K562 (cell line): ENCODE data around the gene AMN1. TPM values are rescaled to one million over a fixed set of nuclear protein-coding genes. Genes with fewer than 3 reads are reported as not detected.
A peak's percentile ranks its signal among the peaks of the same experiment; 100 is the strongest.

Source experiments
- ADNP ChIP-seq: fragments of 200-800 bp; sonication (Bioruptor generic); IDR thresholded peaks from 2 replicates; pipeline ENCODE4 v1.6.1; 2016; ENCODE audit warnings: missing genetic modification characterization, missing compliant biosample characterization
- BCL6 ChIP-seq: fragments of 250-450 bp; sonication (Bioruptor Pico); IDR thresholded peaks from 2 replicates; pipeline ENCODE4 v1.4.0; 2020
- DMBX1 ChIP-seq: fragments of 250-450 bp; sonication (Bioruptor Pico); IDR thresholded peaks from 2 replicates; pipeline ENCODE4 v1.8.0; 2022; ENCODE audit warnings: inconsistent platforms, mild to moderate bottlenecking, moderate library complexity, borderline replicate concordance
- MGA ChIP-seq: fragments of 450-650 bp; IDR thresholded peaks from 2 replicates; pipeline ENCODE4 v1.6.1; 2016; ENCODE audit warnings: mild to moderate bottlenecking, moderate library complexity
- MIER1 ChIP-seq: fragments of 450-650 bp; IDR thresholded peaks from 2 replicates; pipeline ENCODE4 v1.6.1; 2016; ENCODE audit warnings: antibody characterized with exemption, mild to moderate bottlenecking, low read depth
- MTF1 ChIP-seq: fragments of 250-450 bp; sonication (Bioruptor Pico); IDR thresholded peaks from 2 replicates; pipeline ENCODE4 v1.9.0; 2021; ENCODE audit warnings: moderate library complexity, mild to moderate bottlenecking, inconsistent platforms, borderline replicate concordance
- NFIX ChIP-seq: fragments of 250-450 bp; sonication (Bioruptor Pico); IDR thresholded peaks from 2 replicates; pipeline ENCODE4 v1.4.0; 2020; ENCODE audit warnings: low read depth, mild to moderate bottlenecking, moderate library complexity
- PTRF ChIP-seq: fragments of 450-650 bp; IDR thresholded peaks from 2 replicates; pipeline ENCODE4 v1.6.1; 2016; ENCODE audit warnings: mild to moderate bottlenecking, missing genetic modification characterization, missing compliant biosample characterization
- RNF2 ChIP-seq: sonication (generic); IDR thresholded peaks from 2 replicates; pipeline ENCODE4 v1.6.1; 2016
- TFE3 ChIP-seq: fragments of 450-650 bp; formaldehyde crosslinking; IDR thresholded peaks from 2 replicates; pipeline ENCODE4 v1.4.0; 2020; ENCODE audit warnings: mild to moderate bottlenecking, mixed read lengths
- ZNF175 ChIP-seq: fragments of 200-800 bp; sonication (Bioruptor generic); IDR thresholded peaks from 2 replicates; pipeline ENCODE4 v1.6.1; 2016; ENCODE audit warnings: low read depth, mild to moderate bottlenecking, missing genetic modification characterization, missing compliant biosample characterization
- ZNF445 ChIP-seq: fragments of 250-450 bp; sonication (Bioruptor Pico); IDR thresholded peaks from 2 replicates; pipeline ENCODE4 v1.4.0; 2020; ENCODE audit warnings: low read depth, mild to moderate bottlenecking, moderate library complexity
- ZNF589 ChIP-seq: fragments of 200-800 bp; sonication (Bioruptor generic); IDR thresholded peaks from 2 replicates; pipeline ENCODE4 v1.6.1; 2016; ENCODE audit warnings: low read depth, missing genetic modification characterization, missing compliant biosample characterization
- ZNF644 ChIP-seq: fragments of 200-800 bp; sonication (Bioruptor generic); IDR thresholded peaks from 2 replicates; pipeline ENCODE4 v1.6.1; 2016; ENCODE audit warnings: low read depth, missing genetic modification characterization, missing compliant biosample characterization
- polyA plus RNA-seq, 8 experiments: library from polyadenylated mRNA; depleted of rRNA in 4 of 8; stranded (reverse) in 5 of 8; unstranded in 3 of 8; fragments of >200 nt; fragmentation: Nextera tagmentation in 2 of 8; fragmentation: Illumina TruSeq in 1 of 8; extraction: Ambion mirVana in 2 of 8; extraction: Trizol in 1 of 8; gene quantifications; 2 replicates each; pipeline versions ENCODE4 v1.2.1 to v1.2.3, GENCODE V29; 2011 to 2014; ENCODE audit warnings: inconsistent platforms in 1 of 8, missing spikeins in 1 of 8
- total RNA-seq, 7 experiments: library from RNA; depleted of rRNA in 6 of 7; stranded (reverse); fragments of >200 nt in 6 of 7; fragmentation: Illumina TruSeq in 2 of 7; extraction: Trizol in 2 of 7; gene quantifications; 2 replicates each; pipeline versions ENCODE4 v1.2.1 to v1.2.3, GENCODE V29; 2011 to 2021; ENCODE audit warnings: low replicate concordance in 1 of 7

Gene AMN1
- total and polyA plus RNA-seq, 9 of the 15 experiments (the other 6 are each of a cell fraction or from before 2014, with no cell fraction given) = 5.2 to 27.6 (median 13.0) TPM

GRCh38 chr12:31733549-31734432 is 5.0 kb upstream of the AMN1 start (continued):
- TF ChIP-seq MGA = peak; percentile 21
- TF ChIP-seq BCL6 (CRISPR knock-in tag) = peak; percentile 75; the same call in 1 of the 2 replicates
- TF ChIP-seq ZNF589 = peak; percentile 99
- TF ChIP-seq PTRF (tag) = peak; percentile 92
- peak; percentile 96 for TF ChIP-seq ZNF644 (tag)
- peak; percentile 76 for TF ChIP-seq RNF2
- 0 out of 2 replicates have a peak, but pooled peaks have one; percentile 16 for TF ChIP-seq TFE3 (CRISPR knock-in tag)
- TF ChIP-seq ADNP (tag) = peak; percentile 99
- TF ChIP-seq ZNF445 (CRISPR knock-in tag) = peak; percentile 74
- TF ChIP-seq NFIX = peak; percentile 43; the same call in 1 of the 2 replicates
- peak; percentile 99 for TF ChIP-seq ZNF175 (CRISPR knock-in tag)
- 0 out of 2 replicates have a peak, but pooled peaks have one; percentile 53 for TF ChIP-seq MTF1 (CRISPR knock-in tag)
- TF ChIP-seq DMBX1 (CRISPR knock-in tag) = peak; percentile 99
- peak; percentile 52; the same call in 1 of the 2 replicates for TF ChIP-seq MIER1
